HCT116 (cell line): Measurements from ENCODE around the gene C16orf90. TPM values are rescaled to one million over a fixed set of nuclear protein-coding genes. Genes with fewer than 3 reads are reported as not detected.

ENCODE experiments used
- ATAC-seq: fragments of 200-7000 bp; cut with Tn5 transposase; 2 replicates; pipeline ENCODE4 v1.9.1; 2020; ENCODE audit warnings: mild to moderate bottlenecking, moderate library complexity
- BruUV-seq: library from RNA; stranded (reverse); fragments of 400-500 nt; replicated peaks from 2 replicates; lab custom pipeline; 2021; lab: Mats Ljungman, UMichigan
- CTCF ChIA-PET: fragments of 300-600 bp; sonication (Branson Sonifier 250); formaldehyde crosslinking; loops from one replicate; lab custom pipeline; 2021; ENCODE audit warnings: antibody characterized with exemption; lab: Charles Lee
- POLR2A ChIA-PET: fragments of 300-600, 350-600 bp; sonication (Branson Sonifier 250); formaldehyde crosslinking; loops from one replicate; lab custom pipeline; 2021; ENCODE audit warnings: antibody characterized with exemption; lab: Charles Lee
- RAD21 ChIA-PET, 2 experiments: fragments of 300-600 bp; sonication (Branson Sonifier 250); formaldehyde crosslinking; loops; one replicate each; lab custom pipeline; 2023; ENCODE audit warnings: low total read pairs in 2 of 2; ENCODE audit not compliant: uncharacterized antibody in 2 of 2, unreplicated experiment in 2 of 2, low non-redundant PET in 1 of 2; lab: Charles Lee
- DNase-seq: peaks from one replicate; pipeline ENCODE4 v3.0.0-alpha.2; 2010; ENCODE audit warnings: low read depth, low spot score
- H2AFZ ChIP-seq: fragments of 200-600 bp; shearing (Covaris generic), sonication (generic); 2 replicates; pipeline ENCODE4 v1.6.1; 2017; ENCODE audit warnings: low read depth, mixed run types, mixed read lengths, antibody characterized with exemption, low read length; ENCODE audit not compliant: poor library complexity, severe bottlenecking
- H3K27ac ChIP-seq: 2 replicates; pipeline ENCODE4 v1.5.1; 2012; ENCODE audit warnings: low read depth, low read length
- H3K27me3 ChIP-seq: fragments of 200-600 bp; sonication (generic); 2 replicates; pipeline ENCODE4 v1.6.1; 2016; ENCODE audit warnings: mixed run types, low read length, mixed read lengths; ENCODE audit not compliant: insufficient read depth
- H3K36me3 ChIP-seq, 2 experiments: fragments of 200-500 bp in 1 of 2; fragments of 200-600 bp in 1 of 2; sonication (Bioruptor generic) in 1 of 2; sonication (generic) in 1 of 2; 2 replicates each; pipeline versions ENCODE4 v1.5.1 to v1.6.1; 2014 to 2016; ENCODE audit warnings: low read length in 2 of 2, inconsistent platforms in 1 of 2, mixed read lengths in 1 of 2, mixed run types in 1 of 2; ENCODE audit not compliant: insufficient read depth in 2 of 2, control insufficient read depth in 1 of 2
- H3K4me1 ChIP-seq, 2 experiments: fragments of 200-600 bp in 1 of 2; sonication (generic) in 1 of 2; 2 replicates each; pipeline versions ENCODE4 v1.5.1 to v1.6.1; 2012 to 2017; ENCODE audit warnings: low read length in 2 of 2, inconsistent platforms in 1 of 2, mild to moderate bottlenecking in 1 of 2, mixed read lengths in 1 of 2, mixed run types in 1 of 2, moderate library complexity in 1 of 2; ENCODE audit not compliant: insufficient read depth in 2 of 2, control insufficient read depth in 1 of 2
- H3K4me2 ChIP-seq: fragments of 200-600 bp; sonication (generic); 2 replicates; pipeline ENCODE4 v1.6.1; 2017; ENCODE audit warnings: mixed run types, low read length, mixed read lengths
- H3K4me3 ChIP-seq, 2 experiments: fragments of 200-600 bp in 1 of 2; sonication (generic) in 1 of 2; replicated peaks in 1 of 2; 2 replicates each; pipeline ENCODE4 v1.5.1; 2011 to 2016; ENCODE audit warnings: low read length in 2 of 2, control low read depth in 1 of 2, low read depth in 1 of 2, mild to moderate bottlenecking in 1 of 2, mixed read lengths in 1 of 2, mixed run types in 1 of 2
- H3K79me2 ChIP-seq: fragments of 200-600 bp; sonication (generic); 2 replicates; pipeline ENCODE4 v1.6.1; 2017; ENCODE audit warnings: mild to moderate bottlenecking, mixed run types, low read length, moderate library complexity, mixed read lengths; ENCODE audit not compliant: insufficient read depth
- H3K9ac ChIP-seq: fragments of 200-600 bp; sonication (generic); 2 replicates; pipeline ENCODE4 v1.6.1; 2016; ENCODE audit warnings: low read length, mixed read lengths
- H3K9me2 ChIP-seq: fragments of 200-600 bp; sonication (generic), shearing (Covaris generic); 2 replicates; pipeline ENCODE4 v1.6.1; 2017; ENCODE audit warnings: mixed run types, mild to moderate bottlenecking, moderate library complexity; ENCODE audit not compliant: insufficient read depth
- H3K9me3 ChIP-seq, 2 experiments: fragments of 200-500 bp in 1 of 2; fragments of 200-600 bp in 1 of 2; sonication (Bioruptor generic) in 1 of 2; sonication (generic) in 1 of 2; 2 replicates each; pipeline ENCODE4 v1.6.1; 2014 to 2017; ENCODE audit warnings: low read length in 2 of 2, mixed read lengths in 2 of 2, inconsistent platforms in 1 of 2, low read depth in 1 of 2, mild to moderate bottlenecking in 1 of 2, mixed run types in 1 of 2, moderate library complexity in 1 of 2; ENCODE audit not compliant: control insufficient read depth in 1 of 2, insufficient read depth in 1 of 2
- H4K20me1 ChIP-seq: fragments of 200-600 bp; sonication (generic), shearing (Covaris generic); 2 replicates; pipeline ENCODE4 v1.6.1; 2017; ENCODE audit warnings: mixed run types, mild to moderate bottlenecking, moderate library complexity; ENCODE audit not compliant: insufficient read depth
- ATF3 ChIP-seq: IDR thresholded peaks from 2 replicates; pipeline ENCODE4 v1.6.1; 2012
- CBX3 ChIP-seq: IDR thresholded peaks from 2 replicates; pipeline ENCODE4 v1.6.1; 2012; ENCODE audit warnings: low read depth
- EZH2phosphoT487 ChIP-seq: fragments of 200-600 bp; IDR thresholded peaks from 2 replicates; pipeline ENCODE4 v1.6.1; 2018; ENCODE audit warnings: antibody characterized with exemption, borderline replicate concordance
- FOSL1 ChIP-seq: IDR thresholded peaks from 2 replicates; pipeline ENCODE4 v1.6.1; 2012; ENCODE audit warnings: low read depth
- MAX ChIP-seq: IDR thresholded peaks from 2 replicates; pipeline ENCODE4 v1.6.1; 2012
- POLR2AphosphoS5 ChIP-seq: IDR thresholded peaks from 2 replicates; pipeline ENCODE4 v1.6.1; 2011; ENCODE audit warnings: mild to moderate bottlenecking, low read depth, low read length, moderate library complexity
- RAD21 ChIP-seq: IDR thresholded peaks from 2 replicates; pipeline ENCODE4 v1.6.1; 2012; ENCODE audit warnings: low read depth, mild to moderate bottlenecking
- SP1 ChIP-seq: IDR thresholded peaks from 2 replicates; pipeline ENCODE4 v1.6.1; 2012; ENCODE audit warnings: low read depth
- SRF ChIP-seq: IDR thresholded peaks from 2 replicates; pipeline ENCODE4 v1.6.1; 2012; ENCODE audit warnings: low read depth
- TCF7L2 ChIP-seq: IDR thresholded peaks from 2 replicates; pipeline ENCODE4 v1.7.0; 2011; ENCODE audit warnings: borderline replicate concordance, inconsistent platforms; ENCODE audit not compliant: insufficient read depth, insufficient read length; ENCODE audit errors: extremely low read depth
- YY1 ChIP-seq: IDR thresholded peaks from 2 replicates; pipeline ENCODE4 v1.6.1; 2011; ENCODE audit warnings: low read length, low read depth, moderate library complexity, mild to moderate bottlenecking; ENCODE audit not compliant: insufficient replicate concordance; ENCODE audit errors: extremely low read depth
- ZFX ChIP-seq: fragments of 450-650 bp; IDR thresholded peaks from 2 replicates; pipeline ENCODE4 v1.6.1; 2017
- ZNF274 ChIP-seq: fragments of 200-500 bp; sonication (Bioruptor generic); IDR thresholded peaks from 2 replicates; pipeline ENCODE4 v1.6.1; 2014; ENCODE audit warnings: mild to moderate bottlenecking, low read depth, low read length, inconsistent platforms
- intact Hi-C: fragments of 100-400 bp; cut with micrococcal nuclease; formaldehyde crosslinking; loops from 2 replicates; pipeline ENCODE4 v1.10.0; 2022
- total RNA-seq: library from RNA; stranded (reverse); gene quantifications from one replicate; pipeline ENCODE4 v1.2.1, GENCODE V29; 2021; ENCODE audit not compliant: unreplicated experiment

Gene C16orf90
- total RNA-seq, 1 experiment from 2014 or later, result not detected

DNA sequence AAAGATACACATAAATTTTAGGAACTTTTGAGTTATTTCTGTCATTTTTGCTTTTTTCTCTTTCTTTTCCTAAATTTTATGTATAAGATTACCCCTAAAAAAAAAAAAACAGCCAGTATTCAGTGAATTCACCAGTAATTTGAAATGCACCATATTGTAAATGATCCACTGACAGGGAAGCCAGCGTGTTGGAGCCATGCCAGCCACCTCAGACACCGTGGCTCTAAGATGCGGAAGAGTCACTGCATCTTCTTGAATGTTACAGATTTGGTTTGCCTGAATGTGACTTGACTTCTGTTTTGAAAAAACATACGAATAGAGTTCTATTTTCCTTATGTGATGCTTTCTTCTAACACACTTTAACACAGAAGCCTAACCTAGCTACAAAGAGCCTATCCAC, 42.9 kb upstream of the C16orf90 start:
- Histone ChIP-seq H3K4me3 (no peak overlapping the region), H2AFZ (no peak overlapping the region), H3K9me3 (no peaks in the 10 kb centered on the region), H3K9ac (no peak overlapping the region), H3K36me3 (peaks cover 8 to 16% of the 10 kb centered on the region in 2 experiments; a peak in 3 of 4 replicates), H3K9me2 (no peaks in the 10 kb centered on the region)
- TF ChIP-seq TCF7L2, result no peak
- no peak for TF ChIP-seq ZNF274
- TF ChIP-seq EZH2phosphoT487, result no peak
- TF ChIP-seq MAX, result no peak
- no peak for TF ChIP-seq RAD21
- TF ChIP-seq, all 23 proteins: peak for 0
- no peaks in the 10 kb centered on the region for H4K20me1 ChIP-seq
- no peaks in the 10 kb centered on the region for H3K4me1 ChIP-seq
- H3K4me2 ChIP-seq, result no peak overlapping the region
- no peaks in the 10 kb centered on the region for H3K79me2 ChIP-seq
- no TSS peak for BruUV-seq
- POLR2A ChIA-PET, result no interaction called here
- intact Hi-C loops, result no loop called here
- ATAC-seq, result no peak
- no peak overlapping the region for H3K27ac ChIP-seq
- RAD21 ChIA-PET, result no interaction called here
- CTCF ChIA-PET, result no interaction called here
- H3K27me3 ChIP-seq, result no peaks in the 10 kb centered on the region
- no peak for DNase-seq

DNA sequence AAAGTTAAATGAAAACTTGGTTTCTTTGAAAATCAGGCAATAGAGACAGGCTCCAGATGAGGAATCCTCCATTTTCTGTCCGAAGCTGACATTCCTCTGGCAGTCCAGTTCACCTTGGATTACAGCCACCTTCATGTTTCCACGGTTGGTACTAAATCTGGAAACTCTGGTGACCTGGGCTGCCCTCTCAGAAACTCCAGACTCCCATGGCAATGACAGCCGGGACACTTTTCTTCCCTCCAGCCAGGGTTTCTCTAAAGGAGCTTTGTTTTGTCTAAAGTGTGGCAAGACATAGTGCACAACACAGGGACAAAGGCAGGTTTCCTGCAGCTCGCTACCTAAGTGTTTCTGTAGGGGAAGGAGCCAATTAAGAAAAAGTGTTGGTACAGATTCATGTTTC, 41.6 kb upstream of the C16orf90 start:
- POLR2A ChIA-PET, result no interaction called here
- Histone ChIP-seq H3K79me2 (no peaks in the 10 kb centered on the region), H3K4me1 (no peaks in the 10 kb centered on the region), H3K4me3 (no peak overlapping the region), H3K36me3 (peaks cover 13 to 24% of the 10 kb centered on the region in 2 experiments; a peak in 3 of 4 replicates), H3K9me2 (no peaks in the 10 kb centered on the region), H2AFZ (no peak overlapping the region), H3K27me3 (no peaks in the 10 kb centered on the region), H3K4me2 (no peak overlapping the region), H3K9ac (no peak overlapping the region), H3K27ac (no peak overlapping the region)
- CTCF ChIA-PET, result no interaction called here
- BruUV-seq, result no TSS peak
- no peak for ATAC-seq
- intact Hi-C loops, result no loop called here
- no peak for TF ChIP-seq FOSL1
- no peak for TF ChIP-seq SRF
- no peak for TF ChIP-seq ZFX
- TF ChIP-seq ATF3, result no peak
- no peak for TF ChIP-seq ZNF274
- TF ChIP-seq YY1, result no peak
- TF ChIP-seq CBX3, result no peak
- TF ChIP-seq SP1, result no peak
- no peak for TF ChIP-seq MAX
- TF ChIP-seq POLR2AphosphoS5, result no peak
- TF ChIP-seq, all 23 proteins: peak for 0
- no peaks in the 10 kb centered on the region for H3K9me3 ChIP-seq
- DNase-seq, result no peak
- no peaks in the 10 kb centered on the region for H4K20me1 ChIP-seq
- RAD21 ChIA-PET, result no interaction called here
